ENCODE data around the gene ZNF205.

GRCh38 chr16:3120435-3120834 lies 8.0 kb downstream of the ZNF205 start:
- TF ChIP-seq CTCF (IDR thresholded peaks at IDR 0.05) (no peak), POLR2A (IDR thresholded peaks at IDR 0.05) (no peak)

All from prostate gland (tissue), 2 donors.